Cardiac muscle cell (in vitro differentiated cells and primary cell): ENCODE results near the gene SWAP70. TPM values are rescaled to one million over a fixed set of nuclear protein-coding genes. Genes with fewer than 3 reads are reported as not detected.

Source experiments
- DNase-seq, 2 donors: peaks; one replicate each; pipeline versions ENCODE4 v3.0.0 to v3.0.0-alpha.2; 2010 to 2017; ENCODE audit warnings: low read depth in 1 of 2, low spot score in 1 of 2
- H3K27ac ChIP-seq: fragments of 200-600 bp; sonication (generic); 2 replicates; pipeline ENCODE4 v1.5.1; 2016
- H3K27me3 ChIP-seq: fragments of 200-600 bp; sonication (generic); 2 replicates; pipeline ENCODE4 v1.6.0; 2016; ENCODE audit warnings: control low read depth
- H3K36me3 ChIP-seq: fragments of 200-600 bp; sonication (generic); 2 replicates; pipeline ENCODE4 v1.5.1; 2016; ENCODE audit warnings: control low read depth
- H3K4me1 ChIP-seq: fragments of 200-600 bp; sonication (generic); 2 replicates; pipeline ENCODE4 v1.8.1; 2017; ENCODE audit warnings: low read depth, mild to moderate bottlenecking, mixed run types
- H3K4me3 ChIP-seq: fragments of 200-600 bp; sonication (generic); 2 replicates; pipeline ENCODE4 v1.5.1; 2016; ENCODE audit warnings: mild to moderate bottlenecking
- H3K9me3 ChIP-seq: fragments of 200-600 bp; sonication (generic); 2 replicates; pipeline ENCODE4 v1.5.1; 2017; ENCODE audit warnings: low read depth, mild to moderate bottlenecking, control low read depth
- polyA plus RNA-seq: library from polyadenylated mRNA; unstranded; fragments of >200 nt; fragmentation: Nextera tagmentation; extraction: Ambion mirVana; gene quantifications from 2 replicates; pipeline ENCODE4 v1.2.1, GENCODE V29; 2016
- total RNA-seq: library from RNA; depleted of rRNA; stranded (reverse); fragments of >200 nt; gene quantifications from 2 replicates; pipeline ENCODE4 v1.2.3, GENCODE V29; 2016
- TF ChIP-seq, protein P1 (sequence below): IDR thresholded peaks from 2 replicates; pipeline ENCODE4 v1.5.1; 2012; ENCODE audit warnings: low read depth, mild to moderate bottlenecking, low read length

The SWAP70 gene
- total and polyA plus RNA-seq, 2 experiments from 2014 or later = 10.9 to 11.1 TPM

DNA sequence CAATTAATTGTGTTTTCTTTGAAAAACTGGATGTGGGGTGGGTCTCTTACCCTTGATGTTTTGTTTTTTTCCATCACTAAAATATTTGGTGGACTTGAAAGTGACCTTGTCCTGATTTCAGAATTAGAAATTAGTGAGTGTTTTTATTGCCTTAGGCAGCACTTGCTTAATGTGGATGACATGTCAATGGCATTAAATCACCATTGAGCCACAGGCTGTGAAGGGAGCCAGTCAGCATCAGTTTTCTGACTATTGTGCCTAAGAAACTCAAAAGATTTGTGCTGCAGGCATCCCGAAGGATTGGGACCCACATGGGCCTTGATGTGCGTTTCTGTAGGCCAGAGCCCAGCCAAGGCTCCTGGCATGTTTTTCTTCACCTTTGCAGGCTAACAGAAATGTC, 53.8 kb downstream of the SWAP70 start:
- Histone ChIP-seq H3K27ac (peak overlapping the region; percentile 20), H3K4me1 (no peaks in the 10 kb centered on the region), H3K36me3 (no peaks in the 10 kb centered on the region), H3K4me3 (no peak overlapping the region), H3K27me3 (no peaks in the 10 kb centered on the region), H3K9me3 (no peaks in the 10 kb centered on the region)
- TF ChIP-seq, protein P1, sequence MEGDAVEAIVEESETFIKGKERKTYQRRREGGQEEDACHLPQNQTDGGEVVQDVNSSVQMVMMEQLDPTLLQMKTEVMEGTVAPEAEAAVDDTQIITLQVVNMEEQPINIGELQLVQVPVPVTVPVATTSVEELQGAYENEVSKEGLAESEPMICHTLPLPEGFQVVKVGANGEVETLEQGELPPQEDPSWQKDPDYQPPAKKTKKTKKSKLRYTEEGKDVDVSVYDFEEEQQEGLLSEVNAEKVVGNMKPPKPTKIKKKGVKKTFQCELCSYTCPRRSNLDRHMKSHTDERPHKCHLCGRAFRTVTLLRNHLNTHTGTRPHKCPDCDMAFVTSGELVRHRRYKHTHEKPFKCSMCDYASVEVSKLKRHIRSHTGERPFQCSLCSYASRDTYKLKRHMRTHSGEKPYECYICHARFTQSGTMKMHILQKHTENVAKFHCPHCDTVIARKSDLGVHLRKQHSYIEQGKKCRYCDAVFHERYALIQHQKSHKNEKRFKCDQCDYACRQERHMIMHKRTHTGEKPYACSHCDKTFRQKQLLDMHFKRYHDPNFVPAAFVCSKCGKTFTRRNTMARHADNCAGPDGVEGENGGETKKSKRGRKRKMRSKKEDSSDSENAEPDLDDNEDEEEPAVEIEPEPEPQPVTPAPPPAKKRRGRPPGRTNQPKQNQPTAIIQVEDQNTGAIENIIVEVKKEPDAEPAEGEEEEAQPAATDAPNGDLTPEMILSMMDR = no peak
- no peak for DNase-seq

DNA sequence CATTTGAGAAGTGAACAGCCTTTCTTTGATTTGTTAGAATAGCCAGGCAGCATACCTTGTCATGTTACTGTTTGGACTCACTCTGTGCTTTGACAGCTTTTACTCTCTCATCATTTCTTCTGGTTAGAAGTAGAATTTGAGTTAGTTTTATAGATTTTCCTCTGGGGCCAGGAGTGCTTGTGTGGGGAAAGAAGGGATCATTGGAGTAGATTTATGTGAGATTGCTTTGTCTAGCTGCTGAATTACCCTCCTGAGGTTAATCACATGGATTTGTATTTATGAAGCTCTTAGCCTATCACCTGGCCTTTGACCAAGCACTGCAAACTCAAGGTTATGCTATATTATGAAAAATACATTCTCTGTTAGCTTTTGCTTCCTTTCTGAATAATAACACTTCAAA, 54.3 kb downstream of the SWAP70 start:
- H3K36me3 ChIP-seq = no peaks in the 10 kb centered on the region
- H3K4me1 ChIP-seq = no peaks in the 10 kb centered on the region
- H3K9me3 ChIP-seq = no peaks in the 10 kb centered on the region
- H3K27me3 ChIP-seq = no peaks in the 10 kb centered on the region
- no peak for DNase-seq
- H3K27ac ChIP-seq = peak overlapping the region; percentile 20
- H3K4me3 ChIP-seq = no peak overlapping the region
- TF ChIP-seq, protein P1 = no peak

DNA sequence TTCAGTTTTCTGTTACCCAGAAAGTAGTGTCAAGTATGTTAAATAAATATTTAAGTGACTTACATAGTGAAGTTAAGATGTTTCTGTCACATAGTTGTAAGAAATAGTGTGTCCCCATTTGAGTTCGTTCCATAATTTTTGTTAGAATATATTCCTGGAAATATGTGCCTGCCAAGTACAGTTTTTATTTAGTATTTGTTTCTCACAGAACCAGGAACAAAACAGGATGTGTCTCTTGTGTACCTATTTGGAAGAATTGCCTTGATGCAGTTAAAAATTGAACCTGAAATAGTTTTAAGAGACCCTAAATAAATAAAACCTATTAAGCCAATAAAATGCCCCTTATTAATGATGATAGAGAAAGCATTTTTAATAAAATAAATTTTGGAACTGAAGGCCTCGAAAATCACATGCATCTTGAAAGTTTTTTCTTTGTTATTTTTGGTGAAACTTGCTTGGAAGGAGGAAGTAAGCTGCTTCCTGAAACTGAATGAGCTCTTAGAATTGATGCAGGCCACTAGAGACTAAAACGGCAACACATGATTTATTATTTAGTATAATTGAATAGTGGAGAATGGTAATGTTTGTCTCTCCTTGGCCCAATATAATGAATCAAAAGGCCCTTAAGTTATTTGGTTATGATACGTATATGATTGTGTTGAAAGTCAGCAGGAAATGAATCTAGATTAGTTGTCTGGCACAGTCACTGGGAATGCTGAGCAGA, 55.9 kb downstream of the SWAP70 start:
- Histone ChIP-seq H3K4me3 (no peak overlapping the region), H3K27me3 (no peaks in the 10 kb centered on the region), H3K4me1 (no peaks in the 10 kb centered on the region), H3K9me3 (no peaks in the 10 kb centered on the region), H3K27ac (no peak overlapping the region), H3K36me3 (no peaks in the 10 kb centered on the region)
- peak in 1 of 2 donors; percentile 13 for DNase-seq
- TF ChIP-seq, protein P1 = no peak

DNA sequence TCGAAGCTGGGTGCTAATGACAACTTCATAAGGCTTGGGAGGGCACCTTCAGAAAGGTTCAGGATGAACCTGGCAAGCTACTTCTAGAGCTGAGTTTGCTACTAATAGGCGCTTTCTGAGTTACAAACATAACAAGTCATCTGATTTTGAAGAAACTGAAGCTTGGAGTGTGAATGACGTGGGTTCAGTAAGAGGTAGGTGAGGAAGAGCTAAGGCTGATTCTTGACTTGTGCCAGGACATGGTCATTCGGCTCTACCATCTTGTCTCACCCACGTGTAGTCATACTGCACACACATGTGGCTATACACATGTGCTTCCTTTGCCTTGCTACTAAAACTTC, 56.4 kb downstream of the SWAP70 start:
- no peaks in the 10 kb centered on the region for H3K4me1 ChIP-seq
- no peaks in the 10 kb centered on the region for H3K36me3 ChIP-seq
- H3K27me3 ChIP-seq = no peaks in the 10 kb centered on the region
- DNase-seq = no peak
- TF ChIP-seq, protein P1 = no peak
- no peak overlapping the region for H3K27ac ChIP-seq
- no peak overlapping the region for H3K4me3 ChIP-seq
- no peaks in the 10 kb centered on the region for H3K9me3 ChIP-seq

DNA sequence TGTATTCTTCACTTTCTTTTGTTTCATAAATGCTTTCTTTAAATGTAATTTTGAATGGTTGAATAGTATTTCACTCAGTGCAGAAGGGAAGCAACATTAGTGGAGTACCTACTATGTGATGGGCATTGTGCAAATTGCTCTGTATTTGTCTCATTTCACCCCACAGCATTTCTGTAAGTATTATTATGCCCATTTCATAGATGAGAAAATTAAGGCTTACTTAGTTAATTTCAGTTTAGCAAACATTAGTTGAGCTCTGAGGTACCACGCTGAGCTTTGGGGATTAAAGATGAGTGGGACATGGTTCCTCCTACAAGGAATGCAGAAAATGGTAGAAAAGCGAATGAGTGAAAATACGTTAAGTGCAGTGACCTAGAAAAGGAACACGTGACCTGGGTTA, 58.1 kb downstream of the SWAP70 start:
- Histone ChIP-seq H3K36me3 (no peaks in the 10 kb centered on the region), H3K27me3 (no peaks in the 10 kb centered on the region), H3K9me3 (no peaks in the 10 kb centered on the region), H3K4me3 (no peak overlapping the region), H3K27ac (no peak overlapping the region), H3K4me1 (no peaks in the 10 kb centered on the region)
- TF ChIP-seq, protein P1 = no peak
- DNase-seq = no peak
